RWPE2 (cell line): Measurements from ENCODE around the gene NPHP4.

ENCODE experiments used
- ATAC-seq: fragments of 200-7000 bp; cut with Tn5 transposase; 3 replicates; pipeline ENCODE4 v1.9.1; 2021; ENCODE audit warnings: low read depth
- DNase-seq: peaks from one replicate; pipeline ENCODE4 v3.0.0-alpha.2; 2020; ENCODE audit warnings: low spot score
- H3K27ac ChIP-seq: fragments of 450-650 bp; 2 replicates; pipeline ENCODE4 v1.5.1; 2017; ENCODE audit warnings: mild to moderate bottlenecking; ENCODE audit not compliant: poor library complexity, severe bottlenecking
- H3K27me3 ChIP-seq: fragments of 250-450 bp; sonication (Bioruptor Pico); 2 replicates; pipeline ENCODE4 v1.5.1; 2021; ENCODE audit warnings: mild to moderate bottlenecking, moderate library complexity; ENCODE audit not compliant: insufficient read depth, poor library complexity, severe bottlenecking
- H3K36me3 ChIP-seq: fragments of 250-450 bp; sonication (Bioruptor Pico); 2 replicates; pipeline ENCODE4 v1.5.1; 2020; ENCODE audit warnings: low read depth, mild to moderate bottlenecking, moderate library complexity
- H3K4me1 ChIP-seq: fragments of 250-450 bp; sonication (Bioruptor Pico); 2 replicates; pipeline ENCODE4 v1.5.1; 2021; ENCODE audit warnings: mild to moderate bottlenecking, moderate library complexity; ENCODE audit not compliant: insufficient read depth, poor library complexity, severe bottlenecking
- H3K4me3 ChIP-seq: fragments of 250-450 bp; sonication (Bioruptor Pico); 2 replicates; pipeline ENCODE4 v1.5.1; 2021; ENCODE audit warnings: mild to moderate bottlenecking, moderate library complexity; ENCODE audit not compliant: severe bottlenecking
- H3K9me3 ChIP-seq: fragments of 250-450 bp; sonication (Bioruptor Pico); 2 replicates; pipeline ENCODE4 v1.5.1; 2021; ENCODE audit warnings: mild to moderate bottlenecking, moderate library complexity; ENCODE audit not compliant: severe bottlenecking
- TF ChIP-seq, protein P1 (sequence below): fragments of 450-650 bp; IDR thresholded peaks from one replicate; pipeline ENCODE4 v1.5.1; 2017; ENCODE audit warnings: mild to moderate bottlenecking, moderate library complexity; ENCODE audit not compliant: poor library complexity, severe bottlenecking

Gene NPHP4

GRCh38 chr1:5860277-5860676, 131.9 kb downstream of the NPHP4 start:
- Histone ChIP-seq H3K4me1 (no peaks in the 10 kb centered on the region), H3K27ac (no peak overlapping the region), H3K9me3 (no peaks in the 10 kb centered on the region), H3K27me3 (no peaks in the 10 kb centered on the region), H3K36me3 (no peaks in the 10 kb centered on the region), H3K4me3 (no peak overlapping the region)
- TF ChIP-seq, protein P1, sequence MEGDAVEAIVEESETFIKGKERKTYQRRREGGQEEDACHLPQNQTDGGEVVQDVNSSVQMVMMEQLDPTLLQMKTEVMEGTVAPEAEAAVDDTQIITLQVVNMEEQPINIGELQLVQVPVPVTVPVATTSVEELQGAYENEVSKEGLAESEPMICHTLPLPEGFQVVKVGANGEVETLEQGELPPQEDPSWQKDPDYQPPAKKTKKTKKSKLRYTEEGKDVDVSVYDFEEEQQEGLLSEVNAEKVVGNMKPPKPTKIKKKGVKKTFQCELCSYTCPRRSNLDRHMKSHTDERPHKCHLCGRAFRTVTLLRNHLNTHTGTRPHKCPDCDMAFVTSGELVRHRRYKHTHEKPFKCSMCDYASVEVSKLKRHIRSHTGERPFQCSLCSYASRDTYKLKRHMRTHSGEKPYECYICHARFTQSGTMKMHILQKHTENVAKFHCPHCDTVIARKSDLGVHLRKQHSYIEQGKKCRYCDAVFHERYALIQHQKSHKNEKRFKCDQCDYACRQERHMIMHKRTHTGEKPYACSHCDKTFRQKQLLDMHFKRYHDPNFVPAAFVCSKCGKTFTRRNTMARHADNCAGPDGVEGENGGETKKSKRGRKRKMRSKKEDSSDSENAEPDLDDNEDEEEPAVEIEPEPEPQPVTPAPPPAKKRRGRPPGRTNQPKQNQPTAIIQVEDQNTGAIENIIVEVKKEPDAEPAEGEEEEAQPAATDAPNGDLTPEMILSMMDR = no peak
- ATAC-seq = no peak
- no peak for DNase-seq

- DNase-seq (no peak), ATAC-seq (no peak)
- Histone ChIP-seq H3K9me3 (no peaks in the 10 kb centered on the region), H3K4me3 (no peak overlapping the region), H3K4me1 (no peaks in the 10 kb centered on the region), H3K27ac (no peak overlapping the region), H3K27me3 (no peaks in the 10 kb centered on the region), H3K36me3 (no peaks in the 10 kb centered on the region)
- TF ChIP-seq, protein P1 = no peak
Observed at GRCh38 chr1:5859766-5860165, 132.5 kb downstream of the NPHP4 start.

DNA sequence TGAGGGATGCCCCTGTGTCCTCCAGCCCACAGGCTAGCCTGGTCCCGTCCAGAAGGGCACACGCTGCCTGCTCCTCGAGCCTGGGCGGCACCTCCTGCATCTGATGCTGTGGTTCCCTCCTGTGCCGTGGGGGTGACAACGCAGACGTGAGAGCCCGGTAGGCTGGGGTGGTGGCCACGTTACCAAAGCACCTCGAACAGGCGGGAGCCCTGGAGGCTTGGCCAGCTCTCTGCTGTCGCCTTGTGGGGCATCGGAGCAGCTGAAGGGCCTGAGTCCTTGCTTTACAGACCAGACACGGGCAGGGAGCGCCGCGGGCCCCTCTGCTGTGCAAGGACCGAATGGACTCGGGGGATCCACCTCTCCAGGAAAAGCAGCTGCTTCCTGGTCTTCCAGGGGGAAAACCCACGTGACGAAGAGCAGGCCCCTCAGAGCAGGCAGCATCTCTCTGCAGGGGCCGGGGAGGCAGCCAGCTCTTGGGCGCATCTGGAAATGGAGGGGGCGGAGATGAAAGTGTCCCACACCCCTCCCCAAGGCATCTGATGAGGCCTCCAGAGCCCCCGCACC, 133.3 kb downstream of the NPHP4 start:
- Histone ChIP-seq H3K36me3 (no peaks in the 10 kb centered on the region), H3K27ac (no peak overlapping the region), H3K4me1 (no peaks in the 10 kb centered on the region), H3K27me3 (no peaks in the 10 kb centered on the region), H3K9me3 (no peaks in the 10 kb centered on the region), H3K4me3 (no peak overlapping the region)
- TF ChIP-seq, protein P1 = no peak
- DNase-seq (no peak), ATAC-seq (no peak)

DNA sequence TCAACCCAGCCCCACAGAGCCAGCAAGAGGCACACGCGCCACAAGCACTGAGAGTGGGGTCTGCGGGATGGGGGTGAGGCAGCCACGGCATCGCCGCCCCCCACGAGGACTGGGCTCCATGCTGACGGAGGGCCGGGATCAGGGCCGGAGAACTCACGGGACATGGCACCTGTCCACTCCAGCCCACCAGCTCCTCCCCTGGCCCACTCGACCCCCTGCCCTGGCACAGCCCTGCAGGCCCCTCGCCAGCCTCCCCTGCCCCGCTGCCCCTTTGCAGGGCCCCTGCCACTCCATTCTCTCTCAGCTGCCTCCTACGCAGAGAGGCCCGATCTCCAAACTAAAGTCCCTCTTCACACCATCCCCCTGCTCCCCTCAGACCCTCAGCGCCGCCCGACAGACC, 134.0 kb downstream of the NPHP4 start:
- Histone ChIP-seq H3K4me1 (no peaks in the 10 kb centered on the region), H3K9me3 (no peaks in the 10 kb centered on the region), H3K4me3 (no peak overlapping the region), H3K27ac (no peak overlapping the region), H3K36me3 (no peaks in the 10 kb centered on the region), H3K27me3 (no peaks in the 10 kb centered on the region)
- ATAC-seq = no peak
- no peak for DNase-seq
- TF ChIP-seq, protein P1 = no peak

- TF ChIP-seq, protein P1 = no peak
- H3K27ac ChIP-seq = no peak overlapping the region
- H3K4me1 ChIP-seq = no peaks in the 10 kb centered on the region
- H3K4me3 ChIP-seq = no peak overlapping the region
- no peaks in the 10 kb centered on the region for H3K9me3 ChIP-seq
- H3K36me3 ChIP-seq = no peaks in the 10 kb centered on the region
- ATAC-seq (no peak), DNase-seq (no peak)
- no peaks in the 10 kb centered on the region for H3K27me3 ChIP-seq
Observed at GRCh38 chr1:5857508-5858090, 134.6 kb downstream of the NPHP4 start.
